Liver (tissue), 9 donors: ENCODE data around the gene FTO. TPM values are rescaled to one million over a fixed set of nuclear protein-coding genes. Genes with fewer than 3 reads are reported as not detected.

Experiments used
- DNase-seq: peaks from one replicate; pipeline ENCODE4 v3.0.0-alpha.2; 2017; ENCODE audit warnings: low spot score
- H3K27ac ChIP-seq, 2 donors: one replicate each; pipeline ENCODE4 v1.7.0; 2013; ENCODE audit warnings: inconsistent platforms in 2 of 2, low read length in 2 of 2, control low read depth in 1 of 2, low read depth in 1 of 2, mild to moderate bottlenecking in 1 of 2
- H3K27me3 ChIP-seq, 4 donors: one replicate each; pipeline versions ENCODE4 v1.6.1 to v1.7.0; 2013; ENCODE audit warnings: low read length in 3 of 4, inconsistent platforms in 1 of 4, mild to moderate bottlenecking in 1 of 4, moderate library complexity in 1 of 4; ENCODE audit not compliant: control insufficient read depth in 4 of 4, insufficient read depth in 4 of 4
- H3K36me3 ChIP-seq, 4 donors: one replicate each; pipeline versions ENCODE4 v1.6.1 to v1.7.0; 2013; ENCODE audit warnings: low read length in 3 of 4, mild to moderate bottlenecking in 3 of 4, low read depth in 1 of 4, moderate library complexity in 1 of 4; ENCODE audit not compliant: control insufficient read depth in 4 of 4, insufficient read depth in 3 of 4
- H3K4me1 ChIP-seq, 4 donors: one replicate each; pipeline versions ENCODE4 v1.6.1 to v1.7.0; 2013; ENCODE audit warnings: low read length in 3 of 4, mild to moderate bottlenecking in 3 of 4, moderate library complexity in 1 of 4; ENCODE audit not compliant: control insufficient read depth in 4 of 4, insufficient read depth in 4 of 4
- H3K4me3 ChIP-seq, 3 donors: one replicate each; pipeline versions ENCODE4 v1.6.1 to v1.7.0; 2013; ENCODE audit warnings: low read length in 3 of 3, control low read depth in 1 of 3, low read depth in 1 of 3, mild to moderate bottlenecking in 1 of 3
- H3K9ac ChIP-seq, 2 donors: one replicate each; pipeline ENCODE4 v1.7.0; 2013; ENCODE audit warnings: low read length in 2 of 2, mild to moderate bottlenecking in 2 of 2, moderate library complexity in 2 of 2, control low read depth in 1 of 2, low read depth in 1 of 2
- H3K9me3 ChIP-seq, 4 donors: one replicate each; pipeline versions ENCODE4 v1.6.1 to v1.7.0; 2013; ENCODE audit warnings: low read length in 3 of 4; ENCODE audit not compliant: control insufficient read depth in 4 of 4
- EGR1 ChIP-seq, 2 donors: IDR thresholded peaks; 2 replicates each; pipeline ENCODE4 v1.6.1; 2016 to 2018; ENCODE audit warnings: antibody characterized with exemption in 2 of 2, low read depth in 2 of 2
- FOXA1 ChIP-seq: IDR thresholded peaks from 2 replicates; pipeline ENCODE4 v1.6.1; 2016; ENCODE audit warnings: antibody characterized with exemption
- FOXA2 ChIP-seq: IDR thresholded peaks from 2 replicates; pipeline ENCODE4 v1.6.1; 2016; ENCODE audit warnings: antibody characterized with exemption
- GABPA ChIP-seq, 2 donors: IDR thresholded peaks in 1 of 2; conservative IDR thresholded peaks in 1 of 2; 2 replicates each; pipeline ENCODE4 v1.6.1; 2016; ENCODE audit warnings: antibody characterized with exemption in 2 of 2, mild to moderate bottlenecking in 1 of 2, moderate library complexity in 1 of 2
- HNF4A ChIP-seq, 2 donors: conservative IDR thresholded peaks; 2 replicates each; pipeline ENCODE4 v1.6.1; 2016; ENCODE audit warnings: antibody characterized with exemption in 2 of 2, mild to moderate bottlenecking in 2 of 2
- HNF4G ChIP-seq: IDR thresholded peaks from 2 replicates; pipeline ENCODE4 v1.6.1; 2016; ENCODE audit warnings: antibody characterized with exemption
- JUND ChIP-seq, 2 donors: IDR thresholded peaks; 2 replicates each; pipeline ENCODE4 v1.6.1; 2016; ENCODE audit warnings: antibody characterized with exemption in 2 of 2
- NR2F2 ChIP-seq: IDR thresholded peaks from 2 replicates; pipeline ENCODE4 v1.6.1; 2016; ENCODE audit warnings: antibody characterized with exemption
- RXRA ChIP-seq, 2 donors: IDR thresholded peaks; 2 replicates each; pipeline ENCODE4 v1.6.1; 2017 to 2018; ENCODE audit warnings: antibody characterized with exemption in 2 of 2, mild to moderate bottlenecking in 1 of 2
- TAF1 ChIP-seq: conservative IDR thresholded peaks from 2 replicates; pipeline ENCODE4 v1.6.1; 2016; ENCODE audit warnings: antibody characterized with exemption, mild to moderate bottlenecking
- YY1 ChIP-seq: IDR thresholded peaks from 2 replicates; pipeline ENCODE4 v1.6.1; 2016; ENCODE audit warnings: antibody characterized with exemption, mild to moderate bottlenecking
- WGBS: extraction: QIAGEN DNeasy Blood & Tissue Kit; methylation state at CpG from one replicate; pipeline ENCODE4 v1.1.7; 2013; 5-methylcytosine and 5-hydroxymethylcytosine counted together
- polyA plus RNA-seq, 2 donors: library from polyadenylated mRNA; stranded (reverse) in 1 of 2; unstranded in 1 of 2; fragments of 200-250 nt in 1 of 2; fragments of >200 nt in 1 of 2; fragmentation: Nextera tagmentation in 1 of 2; extraction: Ambion mirVana in 1 of 2; gene quantifications; one replicate each; pipeline versions ENCODE4 v1.2.1 to v1.2.3, GENCODE V29; 2013 to 2015
- total RNA-seq, 2 donors: library from RNA; depleted of rRNA; stranded (reverse); fragments of >200 nt; gene quantifications; one replicate each; pipeline ENCODE4 v1.2.3, GENCODE V29; 2014
- TF ChIP-seq, protein P1 (sequence below): fragments of 150-350 bp; IDR thresholded peaks from 2 replicates; pipeline ENCODE4 v1.5.1; 2017; ENCODE audit warnings: improper control_type of control experiment, low read depth, low read length; ENCODE audit not compliant: missing input control
- TF ChIP-seq, protein P2 (sequence below): IDR thresholded peaks from 2 replicates; pipeline ENCODE4 v1.6.1; 2016; ENCODE audit warnings: antibody characterized with exemption, mild to moderate bottlenecking
- TF ChIP-seq, protein P3 (sequence below): IDR thresholded peaks from 2 replicates; pipeline ENCODE4 v1.6.1; 2016; ENCODE audit warnings: antibody characterized with exemption
- TF ChIP-seq, protein P4 (sequence below): IDR thresholded peaks from 2 replicates; pipeline ENCODE4 v1.6.1; 2016; ENCODE audit warnings: antibody characterized with exemption
- TF ChIP-seq, protein P5 (sequence below): IDR thresholded peaks from 2 replicates; pipeline ENCODE4 v1.6.1; 2016; ENCODE audit warnings: antibody characterized with exemption
- donor health status: healthy.
- donor health status: healthy.
- donor health status: healthy.
- donor health status: healthy.
- donor health status: healthy.

Gene FTO
- total and polyA plus RNA-seq, 4 donors: 12.0 to 54.2 (median 24.6) TPM

DNA sequence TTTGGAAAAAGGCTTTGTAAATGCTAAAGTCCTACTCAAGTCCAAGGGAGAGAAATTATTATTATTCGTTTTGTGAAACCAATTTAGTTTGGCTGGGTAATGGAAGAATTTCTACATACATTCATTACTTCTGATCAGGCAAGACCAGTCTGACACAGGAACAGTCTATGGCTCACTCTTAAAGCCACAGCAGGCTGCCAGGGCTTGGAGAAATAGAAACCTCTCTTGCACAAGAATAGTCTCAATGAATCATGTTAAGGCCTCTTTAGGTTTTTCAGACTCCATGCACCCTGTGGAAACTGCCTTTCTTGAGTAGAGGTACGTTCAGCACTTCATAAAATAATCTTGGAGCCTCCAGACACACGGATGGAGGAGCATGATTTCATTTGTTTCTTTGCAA lies 414.9 kb downstream of the FTO start (continued):
- TF ChIP-seq, protein P1, sequence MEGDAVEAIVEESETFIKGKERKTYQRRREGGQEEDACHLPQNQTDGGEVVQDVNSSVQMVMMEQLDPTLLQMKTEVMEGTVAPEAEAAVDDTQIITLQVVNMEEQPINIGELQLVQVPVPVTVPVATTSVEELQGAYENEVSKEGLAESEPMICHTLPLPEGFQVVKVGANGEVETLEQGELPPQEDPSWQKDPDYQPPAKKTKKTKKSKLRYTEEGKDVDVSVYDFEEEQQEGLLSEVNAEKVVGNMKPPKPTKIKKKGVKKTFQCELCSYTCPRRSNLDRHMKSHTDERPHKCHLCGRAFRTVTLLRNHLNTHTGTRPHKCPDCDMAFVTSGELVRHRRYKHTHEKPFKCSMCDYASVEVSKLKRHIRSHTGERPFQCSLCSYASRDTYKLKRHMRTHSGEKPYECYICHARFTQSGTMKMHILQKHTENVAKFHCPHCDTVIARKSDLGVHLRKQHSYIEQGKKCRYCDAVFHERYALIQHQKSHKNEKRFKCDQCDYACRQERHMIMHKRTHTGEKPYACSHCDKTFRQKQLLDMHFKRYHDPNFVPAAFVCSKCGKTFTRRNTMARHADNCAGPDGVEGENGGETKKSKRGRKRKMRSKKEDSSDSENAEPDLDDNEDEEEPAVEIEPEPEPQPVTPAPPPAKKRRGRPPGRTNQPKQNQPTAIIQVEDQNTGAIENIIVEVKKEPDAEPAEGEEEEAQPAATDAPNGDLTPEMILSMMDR: no peak
- TF ChIP-seq NR2F2 (no peak), JUND (IDR thresholded peaks at IDR 0.05) (no peak), EGR1 (IDR thresholded peaks at IDR 0.05; ENCODE audit: low read depth in 2 of 2) (no peak), HNF4G (no peak)

DNA sequence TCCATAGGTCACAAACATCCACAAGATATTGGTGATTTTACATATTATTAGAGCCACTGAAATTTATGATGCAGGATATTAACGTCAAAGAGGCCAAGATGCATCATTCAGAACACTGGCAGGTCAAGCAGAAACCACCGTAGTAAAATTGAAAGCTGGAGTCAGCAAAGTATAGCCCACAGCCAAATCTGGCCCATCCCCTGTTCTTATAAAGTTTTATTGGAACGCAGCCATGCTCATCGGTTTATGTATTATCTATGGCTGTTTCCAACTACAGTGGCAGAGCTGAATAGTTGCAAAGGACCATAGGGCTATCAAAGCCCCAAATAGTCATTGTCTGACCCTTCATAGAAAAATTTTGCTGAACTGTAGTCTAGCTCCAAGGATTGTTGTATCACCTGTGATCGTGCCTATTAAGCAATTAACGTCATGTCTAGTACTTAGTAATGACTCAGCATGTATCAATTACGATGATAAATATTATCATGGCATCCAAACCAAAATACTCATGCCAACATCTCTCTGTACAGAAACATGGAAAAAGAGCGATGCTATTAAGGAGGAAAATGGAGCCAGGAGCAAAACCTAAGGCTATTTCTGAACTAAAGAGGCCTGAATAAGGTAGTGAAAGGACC lies 417.0 kb downstream of the FTO start:
- Histone ChIP-seq H3K36me3 (no peaks in the 10 kb centered on the region), H3K4me1 (peaks cover 0 to 14% (median 11%) of the 10 kb centered on the region in 4 donors), H3K4me3 (no peak overlapping the region), H3K9ac (no peak overlapping the region), H3K27ac (no peak overlapping the region), H3K27me3 (no peaks in the 10 kb centered on the region), H3K9me3 (no peaks in the 10 kb centered on the region)
- no peak for TF ChIP-seq JUND (IDR thresholded peaks at IDR 0.05)
- TF ChIP-seq RXRA (IDR thresholded peaks at IDR 0.05): no peak
- no peak for TF ChIP-seq TAF1
- no peak for TF ChIP-seq HNF4G
- no peak for TF ChIP-seq FOXA2
- no peak for TF ChIP-seq HNF4A (conservative IDR thresholded peaks at IDR 0.05)
- TF ChIP-seq, protein P2, sequence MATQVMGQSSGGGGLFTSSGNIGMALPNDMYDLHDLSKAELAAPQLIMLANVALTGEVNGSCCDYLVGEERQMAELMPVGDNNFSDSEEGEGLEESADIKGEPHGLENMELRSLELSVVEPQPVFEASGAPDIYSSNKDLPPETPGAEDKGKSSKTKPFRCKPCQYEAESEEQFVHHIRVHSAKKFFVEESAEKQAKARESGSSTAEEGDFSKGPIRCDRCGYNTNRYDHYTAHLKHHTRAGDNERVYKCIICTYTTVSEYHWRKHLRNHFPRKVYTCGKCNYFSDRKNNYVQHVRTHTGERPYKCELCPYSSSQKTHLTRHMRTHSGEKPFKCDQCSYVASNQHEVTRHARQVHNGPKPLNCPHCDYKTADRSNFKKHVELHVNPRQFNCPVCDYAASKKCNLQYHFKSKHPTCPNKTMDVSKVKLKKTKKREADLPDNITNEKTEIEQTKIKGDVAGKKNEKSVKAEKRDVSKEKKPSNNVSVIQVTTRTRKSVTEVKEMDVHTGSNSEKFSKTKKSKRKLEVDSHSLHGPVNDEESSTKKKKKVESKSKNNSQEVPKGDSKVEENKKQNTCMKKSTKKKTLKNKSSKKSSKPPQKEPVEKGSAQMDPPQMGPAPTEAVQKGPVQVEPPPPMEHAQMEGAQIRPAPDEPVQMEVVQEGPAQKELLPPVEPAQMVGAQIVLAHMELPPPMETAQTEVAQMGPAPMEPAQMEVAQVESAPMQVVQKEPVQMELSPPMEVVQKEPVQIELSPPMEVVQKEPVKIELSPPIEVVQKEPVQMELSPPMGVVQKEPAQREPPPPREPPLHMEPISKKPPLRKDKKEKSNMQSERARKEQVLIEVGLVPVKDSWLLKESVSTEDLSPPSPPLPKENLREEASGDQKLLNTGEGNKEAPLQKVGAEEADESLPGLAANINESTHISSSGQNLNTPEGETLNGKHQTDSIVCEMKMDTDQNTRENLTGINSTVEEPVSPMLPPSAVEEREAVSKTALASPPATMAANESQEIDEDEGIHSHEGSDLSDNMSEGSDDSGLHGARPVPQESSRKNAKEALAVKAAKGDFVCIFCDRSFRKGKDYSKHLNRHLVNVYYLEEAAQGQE: no peak
- DNase-seq: no peak
- 93% methylated on average over 8 of the region's 8 CpGs for WGBS

DNA sequence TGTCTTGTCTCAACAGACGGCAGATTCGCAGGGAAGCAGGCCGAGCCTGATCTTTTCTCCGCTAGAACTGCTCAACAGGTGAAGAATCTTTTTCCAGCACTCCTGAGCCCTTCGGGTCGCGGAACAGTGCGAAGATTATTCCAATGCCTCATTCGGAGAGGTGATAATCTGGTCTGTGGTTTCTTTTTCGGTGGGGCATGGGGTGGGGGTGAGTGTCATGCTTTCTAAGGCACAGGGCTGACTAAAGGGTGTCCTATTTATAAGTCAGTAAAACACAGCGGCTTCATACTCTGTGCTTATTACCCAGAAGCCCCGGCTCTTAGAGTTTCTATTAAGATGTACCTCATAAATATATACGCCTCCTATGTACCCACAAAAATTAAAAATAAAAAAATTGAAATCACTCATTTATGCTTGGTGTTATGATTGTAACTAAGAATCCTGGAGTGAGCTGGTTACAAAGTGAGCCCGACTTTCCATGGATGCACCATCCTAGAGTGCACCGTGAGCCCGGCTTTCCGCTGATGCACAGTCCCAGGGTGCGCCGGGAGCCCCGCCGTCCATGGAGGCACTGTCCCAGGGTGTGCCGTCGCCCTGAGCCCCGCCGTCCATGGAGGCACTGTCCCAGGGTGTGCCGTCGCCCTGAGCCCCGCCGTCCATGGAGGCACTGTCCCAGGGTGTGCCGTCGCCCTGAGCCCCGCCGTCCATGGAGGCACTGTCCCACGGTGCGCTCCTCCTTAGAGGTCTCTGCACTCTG lies 417.8 kb downstream of the FTO start:
- H3K36me3 ChIP-seq: no peaks in the 10 kb centered on the region
- H3K9ac ChIP-seq: no peak overlapping the region
- H3K4me3 ChIP-seq: no peak overlapping the region
- WGBS: 98% methylated on average over 33 of the region's 35 CpGs
- no peak for DNase-seq
- no peaks in the 10 kb centered on the region for H3K27me3 ChIP-seq
- H3K4me1 ChIP-seq: peaks cover 0 to 18% (median 13%) of the 10 kb centered on the region in 4 donors
- no peak overlapping the region for H3K27ac ChIP-seq
- no peaks in the 10 kb centered on the region for H3K9me3 ChIP-seq
- TF ChIP-seq FOXA1: no peak
- no peak for TF ChIP-seq JUND (IDR thresholded peaks at IDR 0.05)
- TF ChIP-seq GABPA (IDR thresholded peaks at IDR 0.05 in 1 of 2, conservative IDR thresholded peaks at IDR 0.05 in 1 of 2): no peak
- TF ChIP-seq, protein P3, sequence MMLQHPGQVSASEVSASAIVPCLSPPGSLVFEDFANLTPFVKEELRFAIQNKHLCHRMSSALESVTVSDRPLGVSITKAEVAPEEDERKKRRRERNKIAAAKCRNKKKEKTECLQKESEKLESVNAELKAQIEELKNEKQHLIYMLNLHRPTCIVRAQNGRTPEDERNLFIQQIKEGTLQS: no peak
- no peak for TF ChIP-seq FOXA2
- TF ChIP-seq YY1: no peak
- no peak for TF ChIP-seq EGR1 (IDR thresholded peaks at IDR 0.05; ENCODE audit: low read depth in 2 of 2)
- TF ChIP-seq, protein P4, sequence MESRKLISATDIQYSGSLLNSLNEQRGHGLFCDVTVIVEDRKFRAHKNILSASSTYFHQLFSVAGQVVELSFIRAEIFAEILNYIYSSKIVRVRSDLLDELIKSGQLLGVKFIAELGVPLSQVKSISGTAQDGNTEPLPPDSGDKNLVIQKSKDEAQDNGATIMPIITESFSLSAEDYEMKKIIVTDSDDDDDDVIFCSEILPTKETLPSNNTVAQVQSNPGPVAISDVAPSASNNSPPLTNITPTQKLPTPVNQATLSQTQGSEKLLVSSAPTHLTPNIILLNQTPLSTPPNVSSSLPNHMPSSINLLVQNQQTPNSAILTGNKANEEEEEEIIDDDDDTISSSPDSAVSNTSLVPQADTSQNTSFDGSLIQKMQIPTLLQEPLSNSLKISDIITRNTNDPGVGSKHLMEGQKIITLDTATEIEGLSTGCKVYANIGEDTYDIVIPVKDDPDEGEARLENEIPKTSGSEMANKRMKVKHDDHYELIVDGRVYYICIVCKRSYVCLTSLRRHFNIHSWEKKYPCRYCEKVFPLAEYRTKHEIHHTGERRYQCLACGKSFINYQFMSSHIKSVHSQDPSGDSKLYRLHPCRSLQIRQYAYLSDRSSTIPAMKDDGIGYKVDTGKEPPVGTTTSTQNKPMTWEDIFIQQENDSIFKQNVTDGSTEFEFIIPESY: no peak
- TF ChIP-seq, protein P1: no peak
- TF ChIP-seq, protein P5, sequence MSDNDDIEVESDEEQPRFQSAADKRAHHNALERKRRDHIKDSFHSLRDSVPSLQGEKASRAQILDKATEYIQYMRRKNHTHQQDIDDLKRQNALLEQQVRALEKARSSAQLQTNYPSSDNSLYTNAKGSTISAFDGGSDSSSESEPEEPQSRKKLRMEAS: no peak
- no peak for TF ChIP-seq TAF1
- no peak for TF ChIP-seq RXRA (IDR thresholded peaks at IDR 0.05)
